ENCODE measurements around the gene KCNQ1. TPM values are rescaled to one million over a fixed set of nuclear protein-coding genes. Genes with fewer than 3 reads are reported as not detected.

KCNQ1 gene
- total RNA-seq, 6 donors from 2014 or later = 18.0 to 45.4 (median 32.7) TPM

DNA sequence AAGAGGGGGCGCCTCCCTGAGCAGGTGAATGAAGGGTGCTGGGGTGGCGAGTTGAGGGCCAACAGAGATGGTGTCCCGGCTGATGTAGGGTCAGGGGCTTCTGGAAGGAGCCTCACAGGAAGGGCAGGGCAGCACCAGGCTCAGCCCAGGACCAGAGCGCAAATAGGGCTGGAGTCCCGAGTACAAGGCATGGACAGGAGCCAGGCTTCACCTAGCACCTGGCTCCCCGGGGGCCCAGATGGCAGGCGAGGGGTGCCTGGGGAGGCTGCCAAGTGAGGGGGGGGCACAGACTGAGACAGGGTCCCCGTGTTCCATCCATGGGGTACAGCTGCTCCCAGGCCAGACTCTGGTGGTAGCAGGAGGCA, 105.8 kb downstream of the KCNQ1 start:
- DNase-seq (peak in 1 of 2 donors; percentile 40), ATAC-seq (ENCODE audit: low FRiP score in 2 of 2) (peak in 1 of 2 donors; percentile 29)
- H3K4me1 ChIP-seq = peaks cover 0 to 14% (median 6%) of the 10 kb centered on the region in 4 donors
- no peaks in the 10 kb centered on the region for H3K9me3 ChIP-seq
- H3K36me3 ChIP-seq = no peaks in the 10 kb centered on the region
- TF ChIP-seq, protein P1, sequence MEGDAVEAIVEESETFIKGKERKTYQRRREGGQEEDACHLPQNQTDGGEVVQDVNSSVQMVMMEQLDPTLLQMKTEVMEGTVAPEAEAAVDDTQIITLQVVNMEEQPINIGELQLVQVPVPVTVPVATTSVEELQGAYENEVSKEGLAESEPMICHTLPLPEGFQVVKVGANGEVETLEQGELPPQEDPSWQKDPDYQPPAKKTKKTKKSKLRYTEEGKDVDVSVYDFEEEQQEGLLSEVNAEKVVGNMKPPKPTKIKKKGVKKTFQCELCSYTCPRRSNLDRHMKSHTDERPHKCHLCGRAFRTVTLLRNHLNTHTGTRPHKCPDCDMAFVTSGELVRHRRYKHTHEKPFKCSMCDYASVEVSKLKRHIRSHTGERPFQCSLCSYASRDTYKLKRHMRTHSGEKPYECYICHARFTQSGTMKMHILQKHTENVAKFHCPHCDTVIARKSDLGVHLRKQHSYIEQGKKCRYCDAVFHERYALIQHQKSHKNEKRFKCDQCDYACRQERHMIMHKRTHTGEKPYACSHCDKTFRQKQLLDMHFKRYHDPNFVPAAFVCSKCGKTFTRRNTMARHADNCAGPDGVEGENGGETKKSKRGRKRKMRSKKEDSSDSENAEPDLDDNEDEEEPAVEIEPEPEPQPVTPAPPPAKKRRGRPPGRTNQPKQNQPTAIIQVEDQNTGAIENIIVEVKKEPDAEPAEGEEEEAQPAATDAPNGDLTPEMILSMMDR (IDR thresholded peaks at IDR 0.05) = no peak
- no peak for TF ChIP-seq POLR2A (IDR thresholded peaks at IDR 0.05)
- no peak for TF ChIP-seq EP300 (IDR thresholded peaks at IDR 0.05)
- TF ChIP-seq POLR2AphosphoS5 (IDR thresholded peaks at IDR 0.05) = no peak
- H3K27me3 ChIP-seq = no peaks in the 10 kb centered on the region
- H3K4me3 ChIP-seq = no peak overlapping the region
- 74 to 92% methylated on average over 5 to 8 of the region's 8 CpGs for WGBS, 2 donors
- no peak overlapping the region for H3K27ac ChIP-seq

DNA sequence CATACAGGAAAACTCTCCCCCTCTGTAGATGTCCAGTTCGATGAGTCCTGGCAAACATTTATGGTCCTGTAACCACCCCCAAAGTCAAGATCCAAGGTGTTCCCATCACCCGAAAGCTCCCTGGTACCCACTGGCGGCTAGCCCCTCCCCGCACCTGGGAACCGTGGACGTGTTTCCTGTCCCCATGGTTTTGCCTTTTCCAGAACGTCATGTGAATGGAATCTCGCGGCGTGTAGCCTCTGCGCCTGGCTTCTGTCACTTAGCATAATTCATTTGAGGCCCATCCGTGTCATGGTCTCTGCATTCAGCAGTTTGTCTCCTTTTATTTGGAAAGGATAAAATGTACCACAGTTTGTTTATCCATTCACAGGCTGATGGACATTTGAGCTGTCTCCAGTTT, 106.3 kb downstream of the KCNQ1 start:
- WGBS, 2 donors = 96 to 98% methylated on average over 12 of the region's 12 CpGs
- DNase-seq (no peak), ATAC-seq (ENCODE audit: low FRiP score in 2 of 2) (no peak)
- no peaks in the 10 kb centered on the region for H3K27me3 ChIP-seq
- no peak for TF ChIP-seq EP300 (IDR thresholded peaks at IDR 0.05)
- TF ChIP-seq, protein P1 (IDR thresholded peaks at IDR 0.05) = no peak
- no peak for TF ChIP-seq POLR2A (IDR thresholded peaks at IDR 0.05)
- TF ChIP-seq POLR2AphosphoS5 (IDR thresholded peaks at IDR 0.05) = no peak
- no peak overlapping the region for H3K27ac ChIP-seq
- H3K4me1 ChIP-seq = peaks cover 0 to 14% (median 6%) of the 10 kb centered on the region in 4 donors
- no peak overlapping the region for H3K4me3 ChIP-seq
- no peaks in the 10 kb centered on the region for H3K9me3 ChIP-seq
- no peaks in the 10 kb centered on the region for H3K36me3 ChIP-seq

DNA sequence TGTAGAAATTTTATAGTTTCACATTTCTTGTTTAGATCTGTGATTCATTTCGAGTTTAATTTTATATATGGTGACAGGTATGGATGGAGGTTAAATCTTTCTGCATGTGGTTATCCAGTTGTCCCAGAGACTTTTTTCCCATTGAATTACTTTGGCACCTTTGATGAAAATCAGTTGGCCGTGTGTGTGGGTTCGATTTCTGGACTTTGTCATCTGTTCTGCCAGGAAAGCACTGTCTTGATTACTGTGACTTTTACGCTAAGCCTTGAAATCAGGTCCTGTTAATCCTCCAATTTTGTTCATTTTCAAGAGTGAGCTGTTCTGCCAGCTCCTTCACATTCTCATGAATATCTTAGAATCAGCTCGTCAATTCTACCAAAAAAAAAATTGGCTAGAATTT, 107.4 kb downstream of the KCNQ1 start:
- H3K27me3 ChIP-seq = no peaks in the 10 kb centered on the region
- no peak overlapping the region for H3K27ac ChIP-seq
- peaks cover 0 to 14% (median 6%) of the 10 kb centered on the region in 4 donors for H3K4me1 ChIP-seq
- ATAC-seq (ENCODE audit: low FRiP score in 2 of 2) (no peak), DNase-seq (no peak)
- H3K9me3 ChIP-seq = no peaks in the 10 kb centered on the region
- 73 to 85% methylated on average over 5 of the region's 5 CpGs for WGBS, 2 donors
- no peaks in the 10 kb centered on the region for H3K36me3 ChIP-seq
- H3K4me3 ChIP-seq = no peak overlapping the region
- TF ChIP-seq EP300 (IDR thresholded peaks at IDR 0.05) (no peak), POLR2AphosphoS5 (IDR thresholded peaks at IDR 0.05) (no peak), POLR2A (IDR thresholded peaks at IDR 0.05) (no peak)
- TF ChIP-seq, protein P1 (IDR thresholded peaks at IDR 0.05) = no peak

DNA sequence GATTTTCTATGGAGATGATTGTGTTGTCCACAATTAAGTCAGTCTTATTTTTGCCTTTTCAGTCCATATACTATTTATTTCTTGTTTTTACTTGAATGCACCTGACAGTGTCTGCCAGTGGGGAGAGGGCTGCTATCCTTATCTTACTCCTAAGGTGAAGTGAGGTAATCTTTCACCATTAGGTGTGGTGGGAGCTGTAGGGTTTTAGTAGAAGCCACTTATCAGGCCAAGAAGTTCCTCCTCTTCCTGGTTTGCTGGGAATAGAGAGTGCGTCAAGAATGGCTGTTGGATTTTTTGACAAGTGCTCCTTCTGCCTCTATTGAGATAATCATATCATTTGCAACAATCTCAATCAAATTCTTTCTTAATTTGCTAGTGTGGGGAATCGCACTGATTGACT, 108.4 kb downstream of the KCNQ1 start:
- 74 to 81% methylated on average over 2 of the region's 2 CpGs for WGBS, 2 donors
- Histone ChIP-seq H3K9me3 (no peaks in the 10 kb centered on the region), H3K36me3 (no peaks in the 10 kb centered on the region), H3K27ac (no peak overlapping the region), H3K27me3 (no peaks in the 10 kb centered on the region), H3K4me3 (no peak overlapping the region), H3K4me1 (peaks cover 0 to 14% (median 6%) of the 10 kb centered on the region in 4 donors)
- no peak for DNase-seq
- TF ChIP-seq POLR2AphosphoS5 (IDR thresholded peaks at IDR 0.05) = no peak
- TF ChIP-seq, protein P1 (IDR thresholded peaks at IDR 0.05) = no peak
- no peak for TF ChIP-seq EP300 (IDR thresholded peaks at IDR 0.05)
- TF ChIP-seq POLR2A (IDR thresholded peaks at IDR 0.05) = no peak
- ATAC-seq (ENCODE audit: low FRiP score in 2 of 2) = no peak

DNA sequence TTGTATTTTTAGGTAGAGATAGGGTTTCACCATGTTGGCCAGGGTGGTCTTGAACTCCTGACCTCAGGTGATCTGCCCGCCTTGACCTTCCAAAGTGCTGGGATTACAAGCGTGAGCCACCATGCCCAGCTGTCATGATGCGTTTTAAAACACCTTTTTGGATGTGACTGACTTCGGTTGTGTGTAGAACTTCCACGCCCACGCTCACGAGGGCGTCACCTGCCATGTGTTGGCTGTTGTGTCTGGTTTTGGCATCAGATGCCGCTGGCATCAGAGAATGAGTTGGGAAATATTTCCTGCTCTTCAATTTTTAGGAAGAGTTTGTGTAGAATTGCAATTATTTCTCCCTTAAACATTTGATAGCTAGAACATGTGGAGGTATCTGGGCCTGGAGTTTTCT, 109.1 kb downstream of the KCNQ1 start:
- no peak for DNase-seq
- 86 to 88% methylated on average over 9 of the region's 9 CpGs for WGBS, 2 donors
- no peak overlapping the region for H3K4me3 ChIP-seq
- ATAC-seq (ENCODE audit: low FRiP score in 2 of 2) = no peak
- no peaks in the 10 kb centered on the region for H3K36me3 ChIP-seq
- no peak overlapping the region for H3K27ac ChIP-seq
- H3K9me3 ChIP-seq = no peaks in the 10 kb centered on the region
- H3K27me3 ChIP-seq = no peaks in the 10 kb centered on the region
- TF ChIP-seq POLR2AphosphoS5 (IDR thresholded peaks at IDR 0.05) = no peak
- no peak for TF ChIP-seq EP300 (IDR thresholded peaks at IDR 0.05)
- TF ChIP-seq POLR2A (IDR thresholded peaks at IDR 0.05) = no peak
- TF ChIP-seq, protein P1 (IDR thresholded peaks at IDR 0.05) = no peak
- H3K4me1 ChIP-seq = peaks cover under 1 to 19% (median 10%) of the 10 kb centered on the region in 4 donors

Data from upper lobe of left lung (tissue), 6 donors.